ENCODE measurements around the gene MTM1. TPM values are rescaled to one million over a fixed set of nuclear protein-coding genes. Genes with fewer than 3 reads are reported as not detected.

MTM1 gene
- total and polyA plus RNA-seq, 2 experiments from 2014 or later = 8.1 to 8.9 TPM

DNA sequence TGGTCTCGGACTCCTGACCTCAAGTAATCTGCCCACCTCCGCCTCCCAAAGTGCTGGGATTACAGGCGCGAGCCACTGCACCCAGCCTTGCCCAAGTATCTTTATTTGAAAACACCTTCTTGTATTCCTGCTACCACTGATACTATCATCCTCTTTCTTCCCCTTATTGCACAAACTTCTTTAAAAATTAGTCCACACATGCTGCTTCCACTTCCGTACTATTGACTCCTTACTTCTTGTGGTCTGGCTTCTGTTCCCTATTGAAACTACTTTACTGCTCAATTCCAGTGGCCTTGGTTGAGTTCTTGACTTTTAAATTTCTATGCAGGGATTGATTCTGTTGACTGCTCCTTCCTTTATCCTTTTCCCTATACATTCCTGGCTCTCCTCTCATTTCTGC is 38.8 kb downstream of the MTM1 start:
- Histone ChIP-seq H3F3A (ENCODE audit: insufficient read depth) (no peaks in the 10 kb centered on the region), H3K4me1 (ENCODE audit: insufficient read depth) (no peaks in the 10 kb centered on the region), H3K36me3 (ENCODE audit: low read depth) (no peaks in the 10 kb centered on the region), H3K27ac (no peak overlapping the region), H3K79me2 (ENCODE audit: insufficient read depth) (no peaks in the 10 kb centered on the region), H3K9ac (no peak overlapping the region), H2AFZ (no peak overlapping the region), H3K4me2 (ENCODE audit: unreplicated experiment) (no peak overlapping the region), H3K27me3 (replicated peaks; ENCODE audit: insufficient read depth) (no peaks in the 10 kb centered on the region), H3K9me2 (ENCODE audit: insufficient read depth) (no peaks in the 10 kb centered on the region), H4K20me1 (ENCODE audit: insufficient read depth) (no peaks in the 10 kb centered on the region), H3K9me3 (ENCODE audit: low read depth) (no peaks in the 10 kb centered on the region), H3K4me3 (no peak overlapping the region)
- TF ChIP-seq EZH2 (IDR thresholded peaks at IDR 0.05; ENCODE audit: insufficient read depth, poor library complexity, severe bottlenecking) (no peak), EZH2phosphoT487 (IDR thresholded peaks at IDR 0.05; ENCODE audit: insufficient read depth, low read depth) (no peak)
- DNase-seq = no peak
- WGBS, 2 experiments (ENCODE audit: low coverage in 1 of 2, low lambda C conversion rate in 2 of 2, missing lambda C conversion rate in 2 of 2) = 91 to 97% methylated on average over 5 of the region's 5 CpGs
- in situ Hi-C loops (cut with MboI) = no loop called here

DNA sequence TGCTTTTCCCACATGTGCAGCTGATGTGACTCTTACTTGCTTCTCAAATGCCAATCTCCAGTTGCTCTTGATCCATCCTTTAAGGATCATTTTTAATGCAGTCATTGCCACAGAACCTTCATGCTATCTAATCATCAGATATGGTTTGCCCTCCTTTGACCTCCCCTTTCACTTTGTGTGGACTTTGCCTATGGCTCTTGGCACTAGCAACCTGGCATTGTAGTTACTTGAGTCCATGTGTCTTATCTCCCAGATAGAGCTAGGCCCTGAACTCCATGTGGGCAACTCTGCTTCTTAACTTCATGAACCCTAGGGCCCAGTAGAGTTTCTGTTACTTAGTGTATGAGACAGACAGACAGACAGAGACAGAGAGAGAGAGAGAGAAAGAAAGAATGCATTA is 41.6 kb downstream of the MTM1 start:
- no peak for DNase-seq
- in situ Hi-C loops (cut with MboI) = no loop called here
- H2AFZ ChIP-seq = no peak overlapping the region

DNA sequence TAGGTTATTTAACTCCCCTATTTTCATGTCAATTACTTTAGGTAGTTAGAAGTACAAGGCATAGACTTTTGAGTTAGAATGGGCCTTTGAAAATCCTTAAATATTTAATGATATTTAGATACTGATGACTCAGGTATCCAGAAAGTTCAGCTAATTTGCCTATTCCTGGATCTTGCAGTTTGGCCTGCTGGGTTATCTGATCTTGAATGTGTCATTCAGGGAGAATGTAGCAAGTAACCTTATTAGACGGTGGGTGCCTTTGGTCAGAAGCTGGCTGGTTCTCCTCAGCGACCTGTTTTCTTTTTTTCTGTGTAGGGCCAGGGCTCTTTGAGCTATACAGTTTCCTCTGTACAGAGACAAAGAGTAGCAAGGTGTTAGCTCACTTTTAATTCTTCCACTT is 42.0 kb downstream of the MTM1 start:
- Histone ChIP-seq H3K9me2 (ENCODE audit: insufficient read depth) (no peaks in the 10 kb centered on the region), H3K27me3 (replicated peaks; ENCODE audit: insufficient read depth) (no peaks in the 10 kb centered on the region), H3K9me3 (ENCODE audit: low read depth) (no peaks in the 10 kb centered on the region), H3K36me3 (ENCODE audit: low read depth) (no peaks in the 10 kb centered on the region), H3K27ac (no peak overlapping the region), H2AFZ (no peak overlapping the region), H3K4me3 (no peak overlapping the region), H3K9ac (no peak overlapping the region), H3K79me2 (ENCODE audit: insufficient read depth) (no peaks in the 10 kb centered on the region), H3K4me1 (ENCODE audit: insufficient read depth) (no peaks in the 10 kb centered on the region), H4K20me1 (ENCODE audit: insufficient read depth) (no peaks in the 10 kb centered on the region), H3K4me2 (ENCODE audit: unreplicated experiment) (no peak overlapping the region), H3F3A (ENCODE audit: insufficient read depth) (no peaks in the 10 kb centered on the region)
- WGBS, 2 experiments (ENCODE audit: low coverage in 1 of 2, low lambda C conversion rate in 2 of 2, missing lambda C conversion rate in 2 of 2) = 73 to 75% methylated on average over 2 of the region's 2 CpGs
- no peak for TF ChIP-seq EZH2 (IDR thresholded peaks at IDR 0.05; ENCODE audit: insufficient read depth, poor library complexity, severe bottlenecking)
- DNase-seq = no peak
- in situ Hi-C loops (cut with MboI) = no loop called here

More for the DNA sequence above, 41.6 kb downstream of the MTM1 start:
- Histone ChIP-seq H3K79me2 (ENCODE audit: insufficient read depth) (no peaks in the 10 kb centered on the region), H3K4me2 (ENCODE audit: unreplicated experiment) (no peak overlapping the region), H3K27ac (no peak overlapping the region), H3F3A (ENCODE audit: insufficient read depth) (no peaks in the 10 kb centered on the region), H3K9me2 (ENCODE audit: insufficient read depth) (no peaks in the 10 kb centered on the region), H3K36me3 (ENCODE audit: low read depth) (no peaks in the 10 kb centered on the region), H3K9me3 (ENCODE audit: low read depth) (no peaks in the 10 kb centered on the region), H3K27me3 (replicated peaks; ENCODE audit: insufficient read depth) (no peaks in the 10 kb centered on the region), H4K20me1 (ENCODE audit: insufficient read depth) (no peaks in the 10 kb centered on the region), H3K9ac (no peak overlapping the region), H3K4me1 (ENCODE audit: insufficient read depth) (no peaks in the 10 kb centered on the region), H3K4me3 (no peak overlapping the region)
- TF ChIP-seq EZH2phosphoT487 (IDR thresholded peaks at IDR 0.05; ENCODE audit: insufficient read depth, low read depth) (no peak), EZH2 (IDR thresholded peaks at IDR 0.05; ENCODE audit: insufficient read depth, poor library complexity, severe bottlenecking) (no peak)

DNA sequence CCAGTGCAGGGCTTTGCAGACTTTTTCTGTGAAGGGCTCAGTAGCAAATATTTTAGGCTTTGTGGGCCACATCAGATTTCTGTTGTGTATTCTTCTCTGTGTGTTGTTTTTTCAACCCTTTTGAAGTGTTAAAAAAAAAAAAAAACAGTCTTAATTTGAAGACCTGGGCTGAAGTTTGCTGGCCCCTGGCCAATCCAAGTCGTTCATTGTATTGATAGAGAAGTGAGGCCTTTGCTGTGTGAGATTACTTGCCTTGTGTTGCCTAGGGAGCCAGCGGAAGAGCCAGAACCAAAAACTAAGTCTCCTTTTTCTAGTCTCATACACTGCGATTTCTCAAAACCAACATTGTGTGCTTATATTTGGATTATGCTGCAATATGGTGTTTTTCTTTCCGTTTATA is 46.9 kb downstream of the MTM1 start:
- WGBS, 2 experiments (ENCODE audit: low coverage in 1 of 2, low lambda C conversion rate in 2 of 2, missing lambda C conversion rate in 2 of 2) = 78 to 83% methylated on average over 4 of the region's 4 CpGs

DNA sequence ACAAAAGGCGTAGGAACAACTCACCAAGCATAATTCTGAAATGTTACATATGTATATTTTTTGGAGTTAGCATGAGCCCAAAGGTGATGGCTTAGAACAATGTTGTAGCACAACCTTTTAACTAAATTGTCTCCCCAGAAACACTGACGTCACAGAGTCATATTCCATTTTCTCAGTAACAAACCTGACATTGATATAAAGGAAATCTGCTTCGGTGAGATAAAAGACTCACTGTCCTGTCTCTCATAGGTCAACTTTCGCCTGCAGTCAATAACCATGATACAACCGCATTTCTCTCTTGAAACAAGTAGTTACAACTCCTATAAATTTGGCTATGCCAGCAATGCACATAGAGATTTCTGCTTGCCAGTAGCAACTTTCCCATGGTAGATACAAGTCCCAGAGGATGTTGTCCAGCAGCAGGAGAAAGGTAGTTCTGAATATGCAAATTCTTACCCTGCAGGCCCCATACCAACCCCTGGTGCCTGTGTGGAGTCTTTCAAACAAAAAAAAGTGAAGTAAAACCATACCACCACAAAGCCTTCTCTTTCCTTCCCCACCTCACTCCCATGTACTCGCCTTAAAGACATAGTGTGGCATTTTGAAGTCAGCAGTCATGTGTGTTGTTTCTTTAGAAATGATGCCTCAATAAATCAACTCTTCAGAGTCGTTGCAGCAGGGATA is 47.9 kb downstream of the MTM1 start:
- no peaks in the 10 kb centered on the region for H4K20me1 ChIP-seq (ENCODE audit: insufficient read depth)
- no peak overlapping the region for H3K27ac ChIP-seq
- H3K36me3 ChIP-seq (ENCODE audit: low read depth) = no peaks in the 10 kb centered on the region
- no peak overlapping the region for H3K4me2 ChIP-seq (ENCODE audit: unreplicated experiment)
- in situ Hi-C loops (cut with MboI) = no loop called here
- H3K4me3 ChIP-seq = no peak overlapping the region
- H3K9me2 ChIP-seq (ENCODE audit: insufficient read depth) = no peaks in the 10 kb centered on the region
- no peaks in the 10 kb centered on the region for H3K9me3 ChIP-seq (ENCODE audit: low read depth)
- no peak for DNase-seq
- TF ChIP-seq EZH2phosphoT487 (IDR thresholded peaks at IDR 0.05; ENCODE audit: insufficient read depth, low read depth) (no peak), EZH2 (IDR thresholded peaks at IDR 0.05; ENCODE audit: insufficient read depth, poor library complexity, severe bottlenecking) (no peak)
- H3F3A ChIP-seq (ENCODE audit: insufficient read depth) = no peaks in the 10 kb centered on the region
- no peak overlapping the region for H3K9ac ChIP-seq
- no peaks in the 10 kb centered on the region for H3K4me1 ChIP-seq (ENCODE audit: insufficient read depth)
- H3K79me2 ChIP-seq (ENCODE audit: insufficient read depth) = no peaks in the 10 kb centered on the region
- WGBS, 2 experiments (ENCODE audit: low coverage in 1 of 2, low lambda C conversion rate in 2 of 2, missing lambda C conversion rate in 2 of 2) = 81 to 83% methylated on average over 7 of the region's 7 CpGs
- no peaks in the 10 kb centered on the region for H3K27me3 ChIP-seq (replicated peaks; ENCODE audit: insufficient read depth)
- no peak overlapping the region for H2AFZ ChIP-seq

More for the DNA sequence above, 46.9 kb downstream of the MTM1 start:
- Histone ChIP-seq H4K20me1 (ENCODE audit: insufficient read depth) (no peaks in the 10 kb centered on the region), H3K9ac (no peak overlapping the region), H2AFZ (no peak overlapping the region), H3K36me3 (ENCODE audit: low read depth) (no peaks in the 10 kb centered on the region), H3K4me3 (no peak overlapping the region), H3K9me2 (ENCODE audit: insufficient read depth) (no peaks in the 10 kb centered on the region), H3K79me2 (ENCODE audit: insufficient read depth) (no peaks in the 10 kb centered on the region), H3K9me3 (ENCODE audit: low read depth) (no peaks in the 10 kb centered on the region), H3K4me1 (ENCODE audit: insufficient read depth) (no peaks in the 10 kb centered on the region), H3F3A (ENCODE audit: insufficient read depth) (no peaks in the 10 kb centered on the region), H3K27me3 (replicated peaks; ENCODE audit: insufficient read depth) (no peaks in the 10 kb centered on the region), H3K4me2 (ENCODE audit: unreplicated experiment) (no peak overlapping the region), H3K27ac (no peak overlapping the region)
- TF ChIP-seq EZH2 (IDR thresholded peaks at IDR 0.05; ENCODE audit: insufficient read depth, poor library complexity, severe bottlenecking) = no peak
- no peak for TF ChIP-seq EZH2phosphoT487 (IDR thresholded peaks at IDR 0.05; ENCODE audit: insufficient read depth, low read depth)
- no peak for DNase-seq
- in situ Hi-C loops (cut with MboI) = no loop called here

Measured in GM23248 (cell line).